GM12878 (cell line): ENCODE results near the gene ALOX12. TPM values are rescaled to one million over a fixed set of nuclear protein-coding genes. Genes with fewer than 3 reads are reported as not detected.

Experiments
- CREB1 ChIP-seq: IDR thresholded peaks from 2 replicates; pipeline ENCODE4 v1.6.1; 2012; ENCODE audit warnings: low read depth, mild to moderate bottlenecking, inconsistent platforms
- DPF2 ChIP-seq: fragments of 450-650 bp; IDR thresholded peaks from 2 replicates; pipeline ENCODE4 v1.6.1; 2017; ENCODE audit warnings: mild to moderate bottlenecking
- E4F1 ChIP-seq: fragments of 450-650 bp; IDR thresholded peaks from 2 replicates; pipeline ENCODE4 v1.6.1; 2018; ENCODE audit warnings: borderline replicate concordance, mild to moderate bottlenecking; ENCODE audit not compliant: partially characterized antibody
- EED ChIP-seq: sonication (generic); IDR thresholded peaks from 2 replicates; pipeline ENCODE4 v1.6.1; 2016; ENCODE audit warnings: antibody characterized with exemption, low read depth
- ETV6 ChIP-seq, 2 experiments: fragments of 450-650 bp in 1 of 2; IDR thresholded peaks in 1 of 2; conservative IDR thresholded peaks in 1 of 2; 2 replicates each; pipeline ENCODE4 v1.6.1; 2014; ENCODE audit warnings: antibody characterized with exemption in 1 of 2, borderline replicate concordance in 1 of 2, low read depth in 1 of 2, mild to moderate bottlenecking in 1 of 2, moderate library complexity in 1 of 2
- MEF2B ChIP-seq: fragments of 450-650 bp; IDR thresholded peaks from 2 replicates; pipeline ENCODE4 v1.6.1; 2018; ENCODE audit warnings: mild to moderate bottlenecking, moderate library complexity; ENCODE audit not compliant: partially characterized antibody, poor library complexity, severe bottlenecking
- MTA3 ChIP-seq: IDR thresholded peaks from 2 replicates; pipeline ENCODE4 v1.6.1; 2012; ENCODE audit warnings: low read length, inconsistent platforms, borderline replicate concordance
- MXI1 ChIP-seq: fragments of 150-350 bp; IDR thresholded peaks from 2 replicates; pipeline ENCODE4 v1.6.1; 2011; ENCODE audit warnings: low read depth, mild to moderate bottlenecking, inconsistent platforms, low read length, improper control_type of control experiment
- NFIC ChIP-seq: IDR thresholded peaks from 2 replicates; pipeline ENCODE4 v1.6.1; 2012; ENCODE audit warnings: low read depth, mild to moderate bottlenecking, inconsistent platforms, low read length, moderate library complexity
- REST ChIP-seq: IDR thresholded peaks from 2 replicates; pipeline ENCODE4 v1.6.1; 2012; ENCODE audit warnings: mild to moderate bottlenecking, low read depth, low read length
- polyA plus RNA-seq, 11 experiments: library from polyadenylated mRNA; depleted of rRNA in 4 of 11; unstranded in 6 of 11; stranded (reverse) in 5 of 11; fragments of >200 nt; fragmentation: Nextera tagmentation in 4 of 11; fragmentation: Illumina TruSeq in 1 of 11; extraction: Ambion mirVana in 4 of 11; extraction: Trizol in 1 of 11; gene quantifications; 1 replicate in 1 of 11; 2 replicates in 10 of 11; pipeline versions ENCODE4 v1.2.1 to v1.2.3, GENCODE V29; 2011 to 2016; ENCODE audit warnings: inconsistent platforms in 2 of 11, missing spikeins in 2 of 11, low read depth in 1 of 11
- total RNA-seq, 4 experiments: library from RNA; depleted of rRNA in 3 of 4; stranded (reverse); fragments of >200 nt in 3 of 4; fragmentation: Illumina TruSeq in 1 of 4; extraction: Trizol in 1 of 4; gene quantifications; 2 replicates each; pipeline versions ENCODE4 v1.2.1 to v1.2.3, GENCODE V29; 2013 to 2021
- TF ChIP-seq, protein P1 (sequence below), 3 experiments: IDR thresholded peaks in 2 of 3; conservative IDR thresholded peaks in 1 of 3; 2 replicates each; pipeline ENCODE4 v1.5.1; 2011; ENCODE audit warnings: low read depth in 3 of 3, low read length in 3 of 3, mild to moderate bottlenecking in 3 of 3, control low read depth in 2 of 3, moderate library complexity in 2 of 3, inconsistent platforms in 1 of 3, mixed read lengths in 1 of 3; ENCODE audit not compliant: control insufficient read depth in 2 of 3, insufficient read depth in 1 of 3; ENCODE audit errors: extremely low read depth in 1 of 3

Gene ALOX12
- total and polyA plus RNA-seq, 10 of the 15 experiments (the other 5 are each of a cell fraction or from before 2014, with no cell fraction given), result 0.23 to 0.82 (median 0.58) TPM; not detected in 6

- TF ChIP-seq DPF2 (peak; percentile 16; the same call in 1 of the 2 replicates), EED (peak; percentile 53), REST (no peak), E4F1 (no peak), MXI1 (no peak), NFIC (peak; percentile 34; the same call in 1 of the 2 replicates), MTA3 (peak; percentile 59; the same call in 1 of the 2 replicates), ETV6 (conservative IDR thresholded peaks at IDR 0.05 in 1 of 2, IDR thresholded peaks at IDR 0.05 in 1 of 2; ENCODE audit: borderline replicate concordance in 1 of 2, low read depth in 1 of 2) (peak in 1 of 2 experiments; percentile 89; a peak in 2 of 4 replicates), MEF2B (peak; percentile 58), CREB1 (0 out of 2 replicates have a peak, but pooled peaks have one; percentile 8)
- TF ChIP-seq, protein P1, sequence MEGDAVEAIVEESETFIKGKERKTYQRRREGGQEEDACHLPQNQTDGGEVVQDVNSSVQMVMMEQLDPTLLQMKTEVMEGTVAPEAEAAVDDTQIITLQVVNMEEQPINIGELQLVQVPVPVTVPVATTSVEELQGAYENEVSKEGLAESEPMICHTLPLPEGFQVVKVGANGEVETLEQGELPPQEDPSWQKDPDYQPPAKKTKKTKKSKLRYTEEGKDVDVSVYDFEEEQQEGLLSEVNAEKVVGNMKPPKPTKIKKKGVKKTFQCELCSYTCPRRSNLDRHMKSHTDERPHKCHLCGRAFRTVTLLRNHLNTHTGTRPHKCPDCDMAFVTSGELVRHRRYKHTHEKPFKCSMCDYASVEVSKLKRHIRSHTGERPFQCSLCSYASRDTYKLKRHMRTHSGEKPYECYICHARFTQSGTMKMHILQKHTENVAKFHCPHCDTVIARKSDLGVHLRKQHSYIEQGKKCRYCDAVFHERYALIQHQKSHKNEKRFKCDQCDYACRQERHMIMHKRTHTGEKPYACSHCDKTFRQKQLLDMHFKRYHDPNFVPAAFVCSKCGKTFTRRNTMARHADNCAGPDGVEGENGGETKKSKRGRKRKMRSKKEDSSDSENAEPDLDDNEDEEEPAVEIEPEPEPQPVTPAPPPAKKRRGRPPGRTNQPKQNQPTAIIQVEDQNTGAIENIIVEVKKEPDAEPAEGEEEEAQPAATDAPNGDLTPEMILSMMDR (IDR thresholded peaks at IDR 0.05 in 2 of 3, conservative IDR thresholded peaks at IDR 0.05 in 1 of 3; ENCODE audit: control insufficient read depth in 2 of 3, extremely low read depth in 1 of 3, insufficient read depth in 1 of 3, low read depth in 3 of 3, low read length in 3 of 3), result no peak
Observed at GRCh38 chr17:7034955-7035590, 39.2 kb downstream of the ALOX12 start (continued).
